H1 (cell line): ENCODE data around the gene ABCA2. TPM values are rescaled to one million over a fixed set of nuclear protein-coding genes. Genes with fewer than 3 reads are reported as not detected.
A peak's percentile ranks its signal among the peaks of the same experiment; 100 is the strongest.

Experiments used
- ASH2L ChIP-seq: fragments of 200-600, 300-600 bp; sonication (generic); IDR thresholded peaks from one replicate; pipeline ENCODE4 v1.7.1; 2017; ENCODE audit warnings: low read length
- BACH1 ChIP-seq: IDR thresholded peaks from 2 replicates; pipeline ENCODE4 v1.6.1; 2012; ENCODE audit warnings: low read length, improper control_type of control experiment
- polyA plus RNA-seq, 7 experiments: library from polyadenylated mRNA; depleted of rRNA in 3 of 7; stranded (reverse) in 5 of 7; unstranded in 2 of 7; fragments of >200 nt in 5 of 7; fragments of 200-250 nt in 2 of 7; gene quantifications; 1 replicate in 5 of 7; 2 replicates in 1 of 7; 4 replicates in 1 of 7; pipeline versions ENCODE4 v1.2.1 to v1.2.3, GENCODE V29; 2011 to 2013; ENCODE audit warnings: missing spikeins in 2 of 7, mixed read lengths in 2 of 7
- total RNA-seq: library from RNA; stranded (reverse); fragmentation: NEBNext Ultra II Directional; extraction: Animal tissue kit (Norgen Biotek cat#: 25700); gene quantifications from 2 replicates; pipeline ENCODE4 v1.2.1, GENCODE V29; 2021

ABCA2 gene
- total and polyA plus RNA-seq, 2 of the 8 experiments (the other 6 are each of a cell fraction or from before 2014, with no cell fraction given) = 12.5 to 14.3 TPM

DNA sequence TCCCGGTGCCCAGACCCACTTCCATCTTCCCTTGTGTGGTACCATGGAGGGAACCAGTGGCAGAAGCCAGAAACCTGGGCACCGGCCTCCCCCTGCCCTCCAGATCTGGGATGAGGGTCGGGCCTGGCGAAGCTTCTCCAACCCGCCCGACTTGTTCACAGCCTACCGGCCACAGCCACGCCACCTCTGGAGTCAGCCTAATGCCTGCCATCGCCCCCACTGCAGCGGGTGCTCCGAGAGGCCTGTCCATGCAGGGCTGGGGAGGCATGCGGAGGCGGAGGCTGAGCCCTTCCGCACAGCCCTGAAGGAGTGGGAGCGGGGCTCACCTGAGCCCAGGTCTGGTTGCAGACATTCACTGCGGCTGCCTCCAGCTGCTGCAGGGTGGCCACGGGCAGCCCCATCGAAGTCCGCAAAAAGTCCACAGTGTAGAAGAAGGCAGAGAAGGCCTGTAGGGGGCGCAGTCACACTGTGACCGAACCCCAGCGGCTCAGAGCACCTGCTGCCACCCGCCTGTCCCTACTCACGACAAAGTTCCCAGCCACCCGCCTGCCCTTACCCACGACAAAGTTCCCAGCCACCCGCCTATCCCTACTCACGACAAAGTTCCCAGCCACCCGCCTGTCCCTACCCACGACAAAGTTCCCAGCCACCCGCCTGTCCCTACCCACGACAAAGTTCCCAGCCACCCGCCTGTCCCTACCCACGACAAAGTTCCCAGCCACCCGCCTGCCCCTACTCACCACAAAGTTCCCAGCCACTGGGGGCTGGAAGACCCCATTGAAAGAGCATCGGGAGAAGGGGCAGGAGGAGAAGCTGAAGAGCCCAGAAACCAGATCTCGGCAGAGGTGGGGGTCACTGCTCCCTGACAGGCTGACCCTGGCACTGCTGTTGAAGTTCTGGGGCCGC is 21.8 kb upstream of the ABCA2 start (continued):
- TF ChIP-seq ASH2L (no peak), BACH1 (peak; percentile 72)
